AG09309 (cell line): Measurements from ENCODE around the gene UXT.
A peak's percentile ranks its signal among the peaks of the same experiment; 100 is the strongest.

Experiments used
- DNase-seq: peaks from one replicate; pipeline ENCODE4 v3.0.0-alpha.2; 2010; ENCODE audit warnings: low read depth
- H3K4me3 ChIP-seq: 2 replicates; pipeline ENCODE4 v1.5.1; 2011; ENCODE audit warnings: mild to moderate bottlenecking, low read depth, low read length, moderate library complexity; ENCODE audit not compliant: control insufficient read depth
- TF ChIP-seq, protein P1 (sequence below): IDR thresholded peaks from 2 replicates; pipeline ENCODE4 v1.5.1; 2011; ENCODE audit warnings: mild to moderate bottlenecking, low read depth, low read length, inconsistent platforms; ENCODE audit not compliant: insufficient read depth, control insufficient read depth; ENCODE audit errors: missing control alignments

UXT gene

DNA sequence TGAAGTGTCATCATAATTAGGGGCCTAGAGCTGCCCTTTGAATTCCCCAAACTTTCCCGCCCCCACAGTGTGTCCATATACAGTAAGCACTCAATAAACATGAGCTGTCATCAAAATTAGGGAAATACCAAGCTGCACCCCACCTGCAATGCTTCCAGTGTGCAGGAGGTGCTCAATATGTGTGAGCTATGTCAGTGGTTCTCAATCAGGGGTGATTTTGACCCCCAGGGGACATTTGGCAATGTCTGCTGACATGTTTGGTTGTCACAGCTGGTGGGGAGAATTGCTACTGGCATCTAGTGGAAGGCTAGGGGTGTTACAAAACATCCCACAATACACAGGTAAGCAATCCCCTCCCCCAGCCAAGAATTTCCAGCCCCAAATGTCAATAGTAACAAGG, 30.0 kb downstream of the UXT start:
- DNase-seq, result no peak
- TF ChIP-seq, protein P1, sequence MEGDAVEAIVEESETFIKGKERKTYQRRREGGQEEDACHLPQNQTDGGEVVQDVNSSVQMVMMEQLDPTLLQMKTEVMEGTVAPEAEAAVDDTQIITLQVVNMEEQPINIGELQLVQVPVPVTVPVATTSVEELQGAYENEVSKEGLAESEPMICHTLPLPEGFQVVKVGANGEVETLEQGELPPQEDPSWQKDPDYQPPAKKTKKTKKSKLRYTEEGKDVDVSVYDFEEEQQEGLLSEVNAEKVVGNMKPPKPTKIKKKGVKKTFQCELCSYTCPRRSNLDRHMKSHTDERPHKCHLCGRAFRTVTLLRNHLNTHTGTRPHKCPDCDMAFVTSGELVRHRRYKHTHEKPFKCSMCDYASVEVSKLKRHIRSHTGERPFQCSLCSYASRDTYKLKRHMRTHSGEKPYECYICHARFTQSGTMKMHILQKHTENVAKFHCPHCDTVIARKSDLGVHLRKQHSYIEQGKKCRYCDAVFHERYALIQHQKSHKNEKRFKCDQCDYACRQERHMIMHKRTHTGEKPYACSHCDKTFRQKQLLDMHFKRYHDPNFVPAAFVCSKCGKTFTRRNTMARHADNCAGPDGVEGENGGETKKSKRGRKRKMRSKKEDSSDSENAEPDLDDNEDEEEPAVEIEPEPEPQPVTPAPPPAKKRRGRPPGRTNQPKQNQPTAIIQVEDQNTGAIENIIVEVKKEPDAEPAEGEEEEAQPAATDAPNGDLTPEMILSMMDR, result peak; percentile 14
- no peak overlapping the region for H3K4me3 ChIP-seq

DNA sequence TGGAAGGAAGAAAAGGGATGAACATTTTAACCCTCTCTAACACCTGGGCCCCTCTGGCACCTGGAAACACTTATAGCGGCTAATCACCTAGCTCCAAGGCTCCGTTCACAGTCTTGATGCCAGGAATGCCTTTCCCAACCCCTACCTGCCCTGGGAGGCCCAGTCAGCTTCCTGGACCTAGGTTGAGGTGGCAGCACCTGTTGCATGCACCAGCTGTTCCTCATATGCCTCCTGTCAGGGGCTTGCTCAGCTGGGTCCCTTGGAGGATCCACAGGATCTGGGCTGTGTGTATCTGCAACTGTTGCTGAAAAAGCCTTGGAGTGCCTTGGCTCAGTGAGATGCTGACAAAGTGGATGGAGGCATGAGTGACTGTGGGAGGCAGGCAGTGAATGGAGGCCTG, 33.6 kb downstream of the UXT start:
- no peak overlapping the region for H3K4me3 ChIP-seq
- no peak for DNase-seq
- TF ChIP-seq, protein P1, result no peak

DNA sequence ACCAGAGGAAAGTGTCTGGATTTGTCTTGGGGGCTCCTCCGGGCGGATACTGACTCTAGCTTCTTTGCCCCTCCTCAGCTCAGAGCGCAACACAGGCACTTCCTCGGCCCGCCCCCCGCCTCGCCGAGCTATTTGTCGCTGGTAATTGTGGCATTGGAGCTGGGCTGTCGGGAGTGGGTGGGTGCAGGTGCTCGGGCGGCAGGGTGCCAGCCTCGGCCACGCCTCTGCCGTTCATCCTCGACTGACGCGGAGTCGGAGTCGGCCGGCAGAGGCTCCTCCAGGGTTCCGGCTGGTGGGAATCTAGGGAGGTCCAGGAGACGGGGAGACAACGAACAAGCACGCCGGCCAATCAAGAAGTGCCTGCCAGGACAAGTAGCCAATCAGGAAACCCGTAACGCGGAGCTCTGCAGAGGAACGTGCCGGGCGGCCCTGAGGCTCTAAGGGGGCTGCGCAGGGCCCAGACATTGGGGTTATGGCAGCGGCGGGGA, 35.4 kb downstream of the UXT start:
- peak overlapping the region; percentile 41 for H3K4me3 ChIP-seq
- TF ChIP-seq, protein P1, result no peak
- DNase-seq, result peak; percentile 27

DNA sequence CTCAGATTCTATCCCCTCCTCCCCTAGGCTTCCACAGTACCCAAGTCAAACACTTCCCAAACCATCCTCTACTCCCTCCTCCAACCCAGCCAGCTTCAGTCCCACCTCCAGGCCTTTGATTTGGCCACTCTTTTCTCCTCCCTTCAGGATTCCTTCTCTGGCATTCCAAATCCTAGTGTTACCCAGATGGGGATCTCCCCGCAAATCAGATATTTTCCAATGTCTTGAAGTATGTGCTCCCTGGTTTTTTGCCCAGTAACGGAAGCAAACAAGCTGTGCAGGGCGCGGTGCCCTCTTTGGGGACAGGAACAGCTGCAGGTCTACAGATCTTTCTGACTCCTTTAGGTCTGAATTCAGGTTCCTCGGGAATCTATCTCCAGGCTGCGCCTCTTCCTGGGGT, 37.1 kb downstream of the UXT start:
- TF ChIP-seq, protein P1, result no peak
- DNase-seq, result no peak
- H3K4me3 ChIP-seq, result no peak overlapping the region

DNA sequence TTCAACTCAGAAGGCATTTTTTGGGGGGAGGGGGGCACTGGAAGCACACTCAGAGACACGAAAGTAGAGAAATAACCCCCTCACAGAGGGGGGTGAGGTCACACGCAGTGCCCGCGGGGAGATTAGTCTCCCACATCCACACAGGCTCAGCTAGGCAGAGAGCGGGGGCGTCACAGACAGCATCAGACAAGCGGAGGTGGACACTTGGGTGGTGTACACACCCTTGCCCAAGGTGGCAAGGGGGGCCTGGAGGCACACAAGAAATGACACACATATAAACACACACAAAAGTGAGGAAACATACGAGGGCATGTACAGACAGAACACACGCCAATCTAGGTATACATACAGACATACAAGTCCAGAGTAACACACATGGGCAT, 38.7 kb downstream of the UXT start:
- no peak for DNase-seq
- no peak overlapping the region for H3K4me3 ChIP-seq
- TF ChIP-seq, protein P1, result no peak

DNA sequence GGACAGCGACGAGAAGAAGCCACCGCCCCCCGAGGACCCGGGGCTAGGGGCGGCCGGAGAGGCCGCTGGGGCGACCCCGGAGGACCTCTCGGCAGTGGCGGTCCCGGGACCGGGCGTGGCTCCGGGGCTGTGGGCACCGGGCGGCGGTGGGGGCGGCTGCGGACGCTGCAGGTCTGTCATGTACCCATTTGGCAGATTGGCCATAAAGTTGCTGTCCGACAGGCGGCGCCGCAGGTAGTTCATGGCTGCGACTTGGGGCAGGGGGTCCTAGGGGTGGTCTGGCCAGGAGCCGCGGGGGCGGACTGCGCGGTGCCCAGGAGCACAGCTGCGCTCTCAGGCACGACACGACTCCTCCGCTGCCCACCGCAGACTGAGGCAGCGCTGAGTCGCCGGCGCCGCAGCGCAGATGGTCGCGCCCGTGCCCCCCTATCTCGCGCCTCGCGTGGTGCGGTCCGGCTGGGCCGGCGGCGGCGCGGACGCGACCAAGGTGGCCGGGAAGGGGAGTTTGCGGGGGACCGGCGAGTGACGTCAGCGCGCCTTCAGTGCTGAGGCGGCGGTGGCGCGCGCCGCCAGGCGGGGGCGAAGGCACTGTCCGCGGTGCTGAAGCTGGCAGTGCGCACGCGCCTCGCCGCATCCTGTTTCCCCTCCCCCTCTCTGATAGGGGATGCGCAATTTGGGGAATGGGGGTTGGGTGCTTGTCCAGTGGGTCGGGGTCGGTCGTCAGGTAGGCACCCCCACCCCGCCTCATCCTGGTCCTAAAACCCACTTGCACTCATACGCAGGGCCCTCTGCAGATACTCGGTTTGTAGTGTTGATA, 39.3 kb downstream of the UXT start, which contains the start of gene SYN1:
SYN1 (minus strand) TSS at position 372 of the 817 bp plus-strand sequence; CDS start at position 243, 129 bp downstream.
- H3K4me3 ChIP-seq, result peak within 1 kb of the TSS; percentile 28
- TF ChIP-seq, protein P1, result no peak
- peak; percentile 7 for DNase-seq
